H1 (cell line): ENCODE results near the gene SSH2. TPM values are rescaled to one million over a fixed set of nuclear protein-coding genes. Genes with fewer than 3 reads are reported as not detected.

Experiments
- CTCF ChIA-PET: fragments of 300-600 bp; sonication (Branson Sonifier 250); formaldehyde crosslinking; loops from one replicate; lab custom pipeline; 2021; ENCODE audit not compliant: partially characterized antibody; lab: Charles Lee
- POLR2A ChIA-PET: fragments of 300-600 bp; sonication (Branson Sonifier 250); formaldehyde crosslinking; loops from one replicate; lab custom pipeline; 2021; ENCODE audit warnings: inconsistent platforms; ENCODE audit not compliant: partially characterized antibody; lab: Charles Lee
- DNase-seq, 2 experiments: peaks; one replicate each; pipeline versions ENCODE4 v3.0.0 to v3.0.0-alpha.2; 2010 to 2022; ENCODE audit warnings: low spot score in 2 of 2, low read depth in 1 of 2, mixed read lengths in 1 of 2
- FAIRE-seq: peaks from 2 replicates; lab custom pipeline; 2011; peaks lifted over from hg19 to GRCh38; lab: Jason Lieb, UNC
- H2AFZ ChIP-seq: 2 replicates; pipeline ENCODE4 v1.8.1; 2012; ENCODE audit warnings: low read length, inconsistent platforms
- H2AK5ac ChIP-seq: 2 replicates; pipeline ENCODE4 v1.6.1; 2013; ENCODE audit warnings: low read depth, low read length
- H2BK120ac ChIP-seq: replicated peaks from 2 replicates; pipeline ENCODE3; 2013; ENCODE audit warnings: low read depth, low read length, inconsistent platforms
- H2BK12ac ChIP-seq: 2 replicates; pipeline ENCODE4 v1.6.1; 2013; ENCODE audit warnings: low read depth, low read length
- H2BK15ac ChIP-seq: 2 replicates; pipeline ENCODE4 v1.6.1; 2013; ENCODE audit warnings: low read length
- H2BK20ac ChIP-seq: 2 replicates; pipeline ENCODE4 v1.6.1; 2013; ENCODE audit warnings: low read length
- H2BK5ac ChIP-seq: 2 replicates; pipeline ENCODE4 v1.6.1; 2013; ENCODE audit warnings: low read depth, low read length
- H3K14ac ChIP-seq: 2 replicates; pipeline ENCODE4 v1.6.1; 2013; ENCODE audit warnings: inconsistent platforms; ENCODE audit not compliant: insufficient read length
- H3K18ac ChIP-seq: 2 replicates; pipeline ENCODE4 v1.6.1; 2013; ENCODE audit warnings: low read length; ENCODE audit errors: extremely low read depth
- H3K23ac ChIP-seq: 2 replicates; pipeline ENCODE4 v1.6.1; 2013; ENCODE audit warnings: inconsistent platforms; ENCODE audit not compliant: insufficient read length
- H3K23me2 ChIP-seq: 2 replicates; pipeline ENCODE4 v1.6.1; 2013; ENCODE audit warnings: low read depth, low read length
- H3K27ac ChIP-seq: 2 replicates; pipeline ENCODE4 v1.6.1; 2011; ENCODE audit warnings: low read depth, low read length, inconsistent platforms
- H3K27me3 ChIP-seq, 4 experiments: replicated peaks in 1 of 4; 1 replicate in 1 of 4; 2 replicates in 3 of 4; pipeline versions ENCODE4 v1.6.1 to v1.8.1; 2011 to 2013; ENCODE audit warnings: low read length in 3 of 4, mild to moderate bottlenecking in 3 of 4, inconsistent platforms in 2 of 4, mixed read lengths in 2 of 4, moderate library complexity in 1 of 4; ENCODE audit not compliant: control insufficient read depth in 3 of 4, insufficient read depth in 3 of 4; ENCODE audit errors: extremely low read depth in 1 of 4
- H3K36me3 ChIP-seq, 4 experiments: 2 replicates each; pipeline versions ENCODE4 v1.6.1 to v1.8.1; 2011 to 2013; ENCODE audit warnings: mild to moderate bottlenecking in 4 of 4, low read length in 3 of 4, moderate library complexity in 2 of 4, control low read depth in 1 of 4, inconsistent platforms in 1 of 4; ENCODE audit not compliant: insufficient read depth in 4 of 4, control insufficient read depth in 2 of 4
- H3K4ac ChIP-seq: replicated peaks from 2 replicates; pipeline ENCODE3; 2013; ENCODE audit warnings: low read length, low read depth, mixed read lengths, inconsistent platforms; ENCODE audit not compliant: insufficient read length
- H3K4me1 ChIP-seq, 4 experiments: replicated peaks in 1 of 4; 1 replicate in 1 of 4; 2 replicates in 3 of 4; pipeline versions ENCODE4 v1.6.1 to v1.8.1; 2011 to 2013; ENCODE audit warnings: low read length in 3 of 4, inconsistent platforms in 2 of 4, mixed read lengths in 1 of 4; ENCODE audit not compliant: insufficient read depth in 4 of 4, control insufficient read depth in 3 of 4
- H3K4me2 ChIP-seq, 2 experiments: 2 replicates each; pipeline versions ENCODE4 v1.6.1 to v1.8.1; 2011 to 2013; ENCODE audit warnings: low read depth in 2 of 2, low read length in 2 of 2, control low read depth in 1 of 2, inconsistent platforms in 1 of 2, mild to moderate bottlenecking in 1 of 2; ENCODE audit not compliant: insufficient read depth in 1 of 2
- H3K4me3 ChIP-seq, 4 experiments: fragments of 200-600, 300-600 bp in 1 of 4; sonication (generic), shearing (Covaris generic), sonication (Bioruptor Twin) in 1 of 4; 2 replicates each; pipeline versions ENCODE4 v1.5.1 to v1.8.1; 2011 to 2016; ENCODE audit warnings: low read length in 4 of 4, low read depth in 3 of 4, control low read depth in 2 of 4, inconsistent platforms in 2 of 4, mild to moderate bottlenecking in 2 of 4, mixed read lengths in 1 of 4, moderate library complexity in 1 of 4; ENCODE audit not compliant: insufficient read depth in 2 of 4; ENCODE audit errors: extremely low read depth in 1 of 4
- H3K56ac ChIP-seq: replicated peaks from 2 replicates; pipeline ENCODE3; 2013; ENCODE audit warnings: low read depth, mild to moderate bottlenecking, mixed read lengths, low read length, inconsistent platforms; ENCODE audit not compliant: insufficient read length
- H3K79me1 ChIP-seq: 2 replicates; pipeline ENCODE4 v1.6.1; 2013; ENCODE audit warnings: low read depth, low read length, control low read depth
- H3K79me2 ChIP-seq, 2 experiments: 2 replicates each; pipeline versions ENCODE4 v1.6.1 to v1.8.1; 2012 to 2013; ENCODE audit warnings: low read length in 2 of 2, mild to moderate bottlenecking in 2 of 2, inconsistent platforms in 1 of 2; ENCODE audit not compliant: insufficient read depth in 2 of 2, control insufficient read depth in 1 of 2
- H3K9ac ChIP-seq, 4 experiments: replicated peaks in 1 of 4; 1 replicate in 1 of 4; 2 replicates in 3 of 4; pipeline versions ENCODE4 v1.6.1 to v1.8.1; 2011 to 2013; ENCODE audit warnings: low read depth in 3 of 4, low read length in 3 of 4, control low read depth in 2 of 4, mild to moderate bottlenecking in 2 of 4, moderate library complexity in 2 of 4, inconsistent platforms in 1 of 4; ENCODE audit errors: extremely low read depth in 1 of 4
- H3K9me3 ChIP-seq, 2 experiments: 2 replicates each; pipeline versions ENCODE4 v1.6.1 to v1.8.1; 2012 to 2013; ENCODE audit warnings: mild to moderate bottlenecking in 2 of 2, moderate library complexity in 2 of 2, control low read depth in 1 of 2, inconsistent platforms in 1 of 2, low read depth in 1 of 2, low read length in 1 of 2, mixed read lengths in 1 of 2; ENCODE audit not compliant: insufficient read depth in 2 of 2
- H4K20me1 ChIP-seq, 2 experiments: replicated peaks in 1 of 2; 2 replicates each; pipeline versions ENCODE3 to v1.8.1; 2011 to 2013; ENCODE audit warnings: inconsistent platforms in 2 of 2, low read length in 2 of 2, mild to moderate bottlenecking in 1 of 2; ENCODE audit not compliant: insufficient read depth in 2 of 2, control insufficient read depth in 1 of 2
- H4K5ac ChIP-seq: 2 replicates; pipeline ENCODE4 v1.6.1; 2013; ENCODE audit warnings: low read length, low read depth, mixed read lengths, inconsistent platforms; ENCODE audit not compliant: insufficient read length
- H4K8ac ChIP-seq: 2 replicates; pipeline ENCODE4 v1.8.0; 2013; ENCODE audit warnings: mild to moderate bottlenecking, moderate library complexity, low read length, inconsistent platforms; ENCODE audit not compliant: insufficient read depth; ENCODE audit errors: extremely low read depth
- H4K91ac ChIP-seq: replicated peaks from 2 replicates; pipeline ENCODE3; 2013; ENCODE audit warnings: low read length, mixed read lengths, inconsistent platforms; ENCODE audit not compliant: insufficient read length
- BACH1 ChIP-seq: IDR thresholded peaks from 2 replicates; pipeline ENCODE4 v1.6.1; 2012; ENCODE audit warnings: low read length, improper control_type of control experiment
- EP300 ChIP-seq, 2 experiments: IDR thresholded peaks; 1 replicate in 1 of 2; 2 replicates in 1 of 2; pipeline ENCODE4 v1.6.1; 2011 to 2012; ENCODE audit warnings: low read depth in 2 of 2, low read length in 2 of 2, mild to moderate bottlenecking in 2 of 2, borderline replicate concordance in 1 of 2, inconsistent platforms in 1 of 2, moderate library complexity in 1 of 2
- FOSL1 ChIP-seq: IDR thresholded peaks from 2 replicates; pipeline ENCODE4 v1.6.1; 2011; ENCODE audit warnings: mild to moderate bottlenecking, low read depth, low read length, moderate library complexity; ENCODE audit not compliant: insufficient read depth
- GTF2F1 ChIP-seq: IDR thresholded peaks from 2 replicates; pipeline ENCODE4 v1.6.1; 2012; ENCODE audit warnings: low read depth, low read length, improper control_type of control experiment, borderline replicate concordance
- JUND ChIP-seq: IDR thresholded peaks from 2 replicates; pipeline ENCODE4 v1.6.1; 2011; ENCODE audit warnings: mild to moderate bottlenecking, improper control_type of control experiment, low read length
- KDM4A ChIP-seq: IDR thresholded peaks from one replicate; pipeline ENCODE4 v1.7.1; 2012; ENCODE audit warnings: low read depth, mild to moderate bottlenecking, moderate library complexity, low read length, inconsistent platforms; ENCODE audit not compliant: severe bottlenecking
- KDM5A ChIP-seq: fragments of 200-600 bp; IDR thresholded peaks from 2 replicates; pipeline ENCODE4 v1.7.1; 2012; ENCODE audit warnings: mild to moderate bottlenecking, low read length, inconsistent platforms, mixed read lengths
- NANOG ChIP-seq: IDR thresholded peaks from 2 replicates; pipeline ENCODE4 v1.6.1; 2011; ENCODE audit warnings: low read length, low read depth, mild to moderate bottlenecking, inconsistent platforms; ENCODE audit not compliant: insufficient read depth, poor library complexity, severe bottlenecking
- POLR2AphosphoS5 ChIP-seq: IDR thresholded peaks from 2 replicates; pipeline ENCODE4 v1.6.1; 2011; ENCODE audit warnings: low read depth, low read length
- POU5F1 ChIP-seq: IDR thresholded peaks from 2 replicates; pipeline ENCODE4 v1.6.1; 2011; ENCODE audit warnings: low read depth, mild to moderate bottlenecking, low read length, moderate library complexity
- RXRA ChIP-seq: IDR thresholded peaks from 2 replicates; pipeline ENCODE4 v1.6.1; 2011; ENCODE audit warnings: low read depth, mild to moderate bottlenecking, low read length, moderate library complexity; ENCODE audit not compliant: insufficient read depth
- SAP30 ChIP-seq: fragments of 300-600 bp; sonication (generic); IDR thresholded peaks from 2 replicates; pipeline ENCODE4 v1.7.1; 2012; ENCODE audit warnings: low read length, moderate library complexity, mild to moderate bottlenecking, inconsistent platforms; ENCODE audit not compliant: insufficient read depth, insufficient replicate concordance
- SIN3A ChIP-seq, 2 experiments: IDR thresholded peaks in 1 of 2; conservative IDR thresholded peaks in 1 of 2; 2 replicates each; pipeline ENCODE4 v1.6.1; 2011 to 2012; ENCODE audit warnings: low read length in 2 of 2, improper control_type of control experiment in 1 of 2, low read depth in 1 of 2, mild to moderate bottlenecking in 1 of 2
- SIRT6 ChIP-seq: IDR thresholded peaks from one replicate; pipeline ENCODE4 v1.7.1; 2012; ENCODE audit warnings: low read length, inconsistent platforms
- TCF12 ChIP-seq: IDR thresholded peaks from 2 replicates; pipeline ENCODE4 v1.6.1; 2011; ENCODE audit warnings: low read depth, mild to moderate bottlenecking, low read length
- WGBS, 2 experiments: shearing (Covaris generic) in 1 of 2; methylation state at CpG; one replicate each; pipeline versions ENCODE4 v1.1.6 to v1.1.7; 2013 to 2015; ENCODE audit warnings: low lambda C conversion rate in 2 of 2, mixed read lengths in 2 of 2, inconsistent platforms in 1 of 2, low coverage in 1 of 2, missing lambda C conversion rate in 1 of 2; ENCODE audit not compliant: insufficient replicate concordance in 2 of 2, insufficient coverage in 1 of 2, insufficient read length in 1 of 2; ENCODE audit errors: extremely low coverage in 1 of 2, missing lambda C conversion rate in 1 of 2; 5-methylcytosine and 5-hydroxymethylcytosine counted together
- polyA plus RNA-seq, 7 experiments: library from polyadenylated mRNA; depleted of rRNA in 3 of 7; stranded (reverse) in 5 of 7; unstranded in 2 of 7; fragments of >200 nt in 5 of 7; fragments of 200-250 nt in 2 of 7; gene quantifications; 1 replicate in 5 of 7; 2 replicates in 1 of 7; 4 replicates in 1 of 7; pipeline versions ENCODE4 v1.2.1 to v1.2.3, GENCODE V29; 2011 to 2013; ENCODE audit warnings: missing spikeins in 2 of 7, mixed read lengths in 2 of 7
- total RNA-seq: library from RNA; stranded (reverse); fragmentation: NEBNext Ultra II Directional; extraction: Animal tissue kit (Norgen Biotek cat#: 25700); gene quantifications from 2 replicates; pipeline ENCODE4 v1.2.1, GENCODE V29; 2021

Gene SSH2
- total and polyA plus RNA-seq, 2 of the 8 experiments (the other 6 are each of a cell fraction or from before 2014, with no cell fraction given), result 5.2 to 15.9 TPM

- Histone ChIP-seq H3K27me3 (no peaks in the 10 kb centered on the region), H4K5ac (no peak overlapping the region), H4K20me1 (no peaks in the 10 kb centered on the region), H3K4me2 (no peak overlapping the region), H4K8ac (no peak overlapping the region), H4K91ac (no peak overlapping the region), H2BK15ac (no peak overlapping the region), H3K9me3 (no peaks in the 10 kb centered on the region), H3K14ac (no peak overlapping the region), H2AFZ (no peak overlapping the region), H3K4me3 (no peak overlapping the region), H3K79me1 (no peaks in the 10 kb centered on the region), H3K4ac (no peak overlapping the region), H3K4me1 (0 out of 7 replicates have a peak, but pooled peaks cover 0 to 2% (median 0%) of the 10 kb centered on the region in 4 experiments), H3K79me2 (no peaks in the 10 kb centered on the region), H2BK20ac (no peak overlapping the region), H3K18ac (no peak overlapping the region), H2BK12ac (no peak overlapping the region), H3K27ac (no peak overlapping the region), H2BK5ac (no peak overlapping the region), H3K23me2 (no peaks in the 10 kb centered on the region), H3K56ac (no peak overlapping the region), H3K36me3 (no peaks in the 10 kb centered on the region), H3K9ac (no peak overlapping the region), H2BK120ac (no peak overlapping the region), H3K23ac (no peak overlapping the region), H2AK5ac (no peak overlapping the region)
- 98% methylated on average over 2 of the region's 2 CpGs; no CpG with 5 or more reads in 1 of the 2 experiments for WGBS, 2 experiments
- FAIRE-seq, result no peak
- DNase-seq, result no peak
- ChIA-PET CTCF (interaction anchor here (1.7 kb wide), 1 partner anchor 11 kb away, joined by 6 read pairs; no protein-coding TSS in a partner anchor), POLR2A (no interaction called here)
- no peak for TF ChIP-seq EP300 (IDR thresholded peaks at IDR 0.05; ENCODE audit: borderline replicate concordance in 1 of 2, low read depth in 2 of 2, low read length in 2 of 2)
- TF ChIP-seq FOSL1, result no peak
- TF ChIP-seq POLR2AphosphoS5, result no peak
- TF ChIP-seq BACH1, result no peak
- no peak for TF ChIP-seq RXRA
- no peak for TF ChIP-seq JUND
- no peak for TF ChIP-seq TCF12
- no peak for TF ChIP-seq SIN3A (conservative IDR thresholded peaks at IDR 0.05 in 1 of 2, IDR thresholded peaks at IDR 0.05 in 1 of 2; ENCODE audit: low read depth in 1 of 2, low read length in 2 of 2)
- no peak for TF ChIP-seq NANOG
- TF ChIP-seq POU5F1, result no peak
- no peak for TF ChIP-seq KDM4A
- no peak for TF ChIP-seq GTF2F1
- no peak for TF ChIP-seq SAP30
- no peak for TF ChIP-seq SIRT6
- TF ChIP-seq KDM5A, result no peak
Observed at GRCh38 chr17:29796652-29797051, 133.4 kb downstream of the SSH2 start.
